ENCODE measurements around the gene CCSAP.

The CCSAP gene

GRCh38 chr1:229364207-229365065 lies 21.6 kb upstream of the CCSAP start:
- no peak for DNase-seq

- no peak for DNase-seq
These were observed 20.9 kb upstream of the CCSAP start for GRCh38 chr1:229363723-229364122.

- no peak for DNase-seq
These were observed 17.6 kb upstream of the CCSAP start for GRCh38 chr1:229360420-229360819.

GRCh38 chr1:229355661-229356060 lies 12.8 kb upstream of the CCSAP start:
- no peak for DNase-seq

GRCh38 chr1:229354226-229354625 lies 11.4 kb upstream of the CCSAP start:
- DNase-seq: no peak

GRCh38 chr1:229352975-229353374 lies 10.1 kb upstream of the CCSAP start:
- no peak for DNase-seq

- no peak for DNase-seq
These were observed 6.9 kb upstream of the CCSAP start for GRCh38 chr1:229349463-229350385.

GRCh38 chr1:229347528-229347927 lies 4.7 kb upstream of the CCSAP start:
- no peak for DNase-seq

- no peak for DNase-seq
These were observed 2.3 kb upstream of the CCSAP start for GRCh38 chr1:229344937-229345684.

GRCh38 chr1:229344139-229344538 lies 1.3 kb upstream of the CCSAP start:
- DNase-seq: no peak

- peak; percentile 83 for DNase-seq
These were observed 832 bp downstream of the CCSAP start for GRCh38 chr1:229341774-229342655.

GRCh38 chr1:229340496-229340895 lies 2.4 kb downstream of the CCSAP start:
- no peak for DNase-seq

- DNase-seq: no peak
These were observed 3.3 kb downstream of the CCSAP start for GRCh38 chr1:229339520-229339919.

- DNase-seq: no peak
These were observed 3.8 kb downstream of the CCSAP start for GRCh38 chr1:229339086-229339485.

- DNase-seq: no peak
These were observed 6.5 kb downstream of the CCSAP start for GRCh38 chr1:229336345-229336744.

GRCh38 chr1:229334716-229335115 lies 8.1 kb downstream of the CCSAP start:
- no peak for DNase-seq

GRCh38 chr1:229334269-229334668 lies 8.6 kb downstream of the CCSAP start:
- DNase-seq: no peak

GRCh38 chr1:229328598-229329362 lies 14.1 kb downstream of the CCSAP start:
- DNase-seq: no peak

GRCh38 chr1:229327765-229328164 lies 15.1 kb downstream of the CCSAP start:
- peak; percentile 38 for DNase-seq

GRCh38 chr1:229326601-229327000 lies 16.2 kb downstream of the CCSAP start:
- no peak for DNase-seq

- no peak for DNase-seq
These were observed 16.9 kb downstream of the CCSAP start for GRCh38 chr1:229325853-229326487.
